ENCODE data around the gene SRL. TPM values are rescaled to one million over a fixed set of nuclear protein-coding genes. Genes with fewer than 3 reads are reported as not detected.

SRL gene
- total RNA-seq, result 100 to 1,000 TPM; 338 to 395 (median 359) TPM
- 255 TPM for polyA plus RNA-seq
- long read RNA-seq, donor 1, full-length matches to known transcripts, result 1,199 of 1,581 reads
- long read RNA-seq, donor 1, partial matches to known transcripts, result 36 of 1,581 reads
- long read RNA-seq, donor 1, other reads (novel, unspliced or antisense), result 346 of 1,581 reads
- long read RNA-seq, donor 2, full-length matches to known transcripts, result 714 of 906 reads
- long read RNA-seq, donor 2, partial matches to known transcripts, result 9 of 906 reads
- long read RNA-seq, donor 2, other reads (novel, unspliced or antisense), result 183 of 906 reads
- long read RNA-seq, donor 3, full-length matches to known transcripts, result 3,499 of 4,526 reads
- long read RNA-seq, donor 3, partial matches to known transcripts, result 229 of 4,526 reads
- long read RNA-seq, donor 3, other reads (novel, unspliced or antisense), result 798 of 4,526 reads
- long read RNA-seq, donor 4, full-length matches to known transcripts, result 706 of 900 reads
- long read RNA-seq, donor 4, partial matches to known transcripts, result 21 of 900 reads
- long read RNA-seq, donor 4, other reads (novel, unspliced or antisense), result 173 of 900 reads

- peak within 1 kb of the TSS; percentile 82 for H3K27ac ChIP-seq (ENCODE audit: low read length)
- DNase-seq (peak in 2 of 3 donors; percentile 65 to 75), ATAC-seq (peak; percentile 20 to 50)
- H3K9me3 ChIP-seq (ENCODE audit: control insufficient read depth, low read length), result no peaks in the 10 kb centered on the region
- H3K4me1 ChIP-seq (ENCODE audit: control insufficient read depth, insufficient read depth, low read length), result no peaks in the 10 kb centered on the region
- intact Hi-C loops (cut with DNase I), result loop anchor here in 2 of 4 donors (5.0 to 10.0 kb wide), 2 partner anchors 35 to 127 kb away; partner anchors contain the start of gene ADCY9 (in 1 of the 2)
- WGBS, result 63% methylated on average over 12 of the region's 12 CpGs
- no peaks in the 10 kb centered on the region for H3K27me3 ChIP-seq (ENCODE audit: control insufficient read depth, insufficient read depth)
- peak within 1 kb of the TSS; percentile 22 for H3K4me3 ChIP-seq (ENCODE audit: low read length)
Measured at GRCh38 chr16:4241928-4242283, at the start of gene SRL. SRL (minus strand) TSS chr16:4242080; CDS start chr16:4242067, 13 bp downstream.

- Histone ChIP-seq H3K27me3 (ENCODE audit: control insufficient read depth, insufficient read depth) (no peaks in the 10 kb centered on the region), H3K9me3 (ENCODE audit: control insufficient read depth, low read length) (no peaks in the 10 kb centered on the region), H3K27ac (ENCODE audit: low read length) (no peak overlapping the region), H3K4me1 (ENCODE audit: control insufficient read depth, insufficient read depth, low read length) (peaks cover 2% of the 10 kb centered on the region), H3K4me3 (ENCODE audit: low read length) (no peak overlapping the region)
- ATAC-seq (no peak), DNase-seq (peak in 1 of 3 donors; percentile 15)
- 79% methylated on average over 8 of the region's 8 CpGs for WGBS
- intact Hi-C loops (cut with DNase I), result loop anchor here in 1 of 4 donors (10.0 kb wide), 1 partner anchor 114 kb away; no protein-coding TSS in a partner anchor
Measured at GRCh38 chr16:4290236-4290830, 48.5 kb upstream of the SRL start.

- Histone ChIP-seq H3K4me3 (ENCODE audit: low read length) (no peak overlapping the region), H3K4me1 (ENCODE audit: control insufficient read depth, insufficient read depth, low read length) (peaks cover 2% of the 10 kb centered on the region), H3K27ac (ENCODE audit: low read length) (no peak overlapping the region), H3K9me3 (ENCODE audit: control insufficient read depth, low read length) (no peaks in the 10 kb centered on the region), H3K27me3 (ENCODE audit: control insufficient read depth, insufficient read depth) (no peaks in the 10 kb centered on the region)
- DNase-seq (peak; percentile 75 to 92 (median 92)), ATAC-seq (peak; percentile 77 to 86)
- WGBS, result 13% methylated on average over 22 of the region's 22 CpGs
- intact Hi-C loops (cut with DNase I), result loop anchor here (2.0 to 10.0 kb wide), 4 partner anchors 40 to 116 kb away; no protein-coding TSS in a partner anchor
Measured at GRCh38 chr16:4288148-4288921, 46.5 kb upstream of the SRL start.

- H3K4me3 ChIP-seq (ENCODE audit: low read length), result no peak overlapping the region
- no peaks in the 10 kb centered on the region for H3K9me3 ChIP-seq (ENCODE audit: control insufficient read depth, low read length)
- intact Hi-C loops (cut with DNase I), result loop anchor here in 3 of 4 donors (5.0 to 10.0 kb wide), 3 partner anchors 47 to 120 kb away; no protein-coding TSS in a partner anchor
- peaks cover 2% of the 10 kb centered on the region for H3K4me1 ChIP-seq (ENCODE audit: control insufficient read depth, insufficient read depth, low read length)
- DNase-seq, result peak in 1 of 3 donors; percentile 37
- no peak overlapping the region for H3K27ac ChIP-seq (ENCODE audit: low read length)
- no peak for ATAC-seq
- 69% methylated on average over 10 of the region's 10 CpGs for WGBS
- H3K27me3 ChIP-seq (ENCODE audit: control insufficient read depth, insufficient read depth), result no peaks in the 10 kb centered on the region
Measured at GRCh38 chr16:4285167-4285566, 43.3 kb upstream of the SRL start.

GRCh38 chr16:4283939-4284338 is 42.1 kb upstream of the SRL start:
- intact Hi-C loops (cut with DNase I), result loop anchor here in 2 of 4 donors (10.0 kb wide), 2 partner anchors 51 to 121 kb away; no protein-coding TSS in a partner anchor
- DNase-seq (peak in 1 of 3 donors; percentile 6), ATAC-seq (no peak)
- no peak overlapping the region for H3K4me3 ChIP-seq (ENCODE audit: low read length)
- H3K9me3 ChIP-seq (ENCODE audit: control insufficient read depth, low read length), result no peaks in the 10 kb centered on the region
- H3K4me1 ChIP-seq (ENCODE audit: control insufficient read depth, insufficient read depth, low read length), result peaks cover 2% of the 10 kb centered on the region
- 87% methylated on average over 2 of the region's 2 CpGs for WGBS
- H3K27me3 ChIP-seq (ENCODE audit: control insufficient read depth, insufficient read depth), result no peaks in the 10 kb centered on the region
- no peak overlapping the region for H3K27ac ChIP-seq (ENCODE audit: low read length)

- 74% methylated on average over 8 of the region's 8 CpGs for WGBS
- intact Hi-C loops (cut with DNase I), result loop anchor here in 2 of 4 donors (10.0 kb wide), 2 partner anchors 51 to 121 kb away; no protein-coding TSS in a partner anchor
- H3K27me3 ChIP-seq (ENCODE audit: control insufficient read depth, insufficient read depth), result no peaks in the 10 kb centered on the region
- DNase-seq (peak in 1 of 3 donors; percentile 42), ATAC-seq (no peak)
- H3K4me1 ChIP-seq (ENCODE audit: control insufficient read depth, insufficient read depth, low read length), result peaks cover under 1% of the 10 kb centered on the region
- H3K27ac ChIP-seq (ENCODE audit: low read length), result no peak overlapping the region
- no peak overlapping the region for H3K4me3 ChIP-seq (ENCODE audit: low read length)
- no peaks in the 10 kb centered on the region for H3K9me3 ChIP-seq (ENCODE audit: control insufficient read depth, low read length)
Measured at GRCh38 chr16:4283441-4283840, 41.6 kb upstream of the SRL start.

- DNase-seq (no peak), ATAC-seq (no peak)
- no peak overlapping the region for H3K4me3 ChIP-seq (ENCODE audit: low read length)
- no peak overlapping the region for H3K27ac ChIP-seq (ENCODE audit: low read length)
- intact Hi-C loops (cut with DNase I), result loop anchor here in 2 of 4 donors (10.0 kb wide), 2 partner anchors 54 to 124 kb away; no protein-coding TSS in a partner anchor
- H3K27me3 ChIP-seq (ENCODE audit: control insufficient read depth, insufficient read depth), result no peaks in the 10 kb centered on the region
- H3K9me3 ChIP-seq (ENCODE audit: control insufficient read depth, low read length), result no peaks in the 10 kb centered on the region
- H3K4me1 ChIP-seq (ENCODE audit: control insufficient read depth, insufficient read depth, low read length), result no peaks in the 10 kb centered on the region
- WGBS, result 96% methylated on average over 2 of the region's 2 CpGs
Measured at GRCh38 chr16:4280625-4281024, 38.7 kb upstream of the SRL start.

GRCh38 chr16:4277987-4278513 is 36.2 kb upstream of the SRL start:
- no peaks in the 10 kb centered on the region for H3K4me1 ChIP-seq (ENCODE audit: control insufficient read depth, insufficient read depth, low read length)
- DNase-seq, result no peak
- no peak overlapping the region for H3K27ac ChIP-seq (ENCODE audit: low read length)
- H3K4me3 ChIP-seq (ENCODE audit: low read length), result no peak overlapping the region
- H3K27me3 ChIP-seq (ENCODE audit: control insufficient read depth, insufficient read depth), result no peaks in the 10 kb centered on the region
- intact Hi-C loops (cut with DNase I), result no loop called here
- H3K9me3 ChIP-seq (ENCODE audit: control insufficient read depth, low read length), result no peaks in the 10 kb centered on the region
- WGBS, result 96% methylated on average over 2 of the region's 2 CpGs
- no peak for ATAC-seq

GRCh38 chr16:4275861-4276260 is 34.0 kb upstream of the SRL start:
- Histone ChIP-seq H3K4me3 (ENCODE audit: low read length) (no peak overlapping the region), H3K27me3 (ENCODE audit: control insufficient read depth, insufficient read depth) (no peaks in the 10 kb centered on the region), H3K4me1 (ENCODE audit: control insufficient read depth, insufficient read depth, low read length) (no peaks in the 10 kb centered on the region), H3K27ac (ENCODE audit: low read length) (no peak overlapping the region), H3K9me3 (ENCODE audit: control insufficient read depth, low read length) (no peaks in the 10 kb centered on the region)
- DNase-seq (peak in 1 of 3 donors; percentile 43), ATAC-seq (no peak)
- intact Hi-C loops (cut with DNase I), result no loop called here
- 86% methylated on average over 6 of the region's 6 CpGs for WGBS

GRCh38 chr16:4273858-4274311 is 32.0 kb upstream of the SRL start:
- WGBS, result 2% methylated on average over 25 of the region's 25 CpGs
- Histone ChIP-seq H3K27ac (ENCODE audit: low read length) (peak overlapping the region; percentile 87), H3K9me3 (ENCODE audit: control insufficient read depth, low read length) (no peaks in the 10 kb centered on the region), H3K4me1 (ENCODE audit: control insufficient read depth, insufficient read depth, low read length) (no peaks in the 10 kb centered on the region), H3K27me3 (ENCODE audit: control insufficient read depth, insufficient read depth) (no peaks in the 10 kb centered on the region), H3K4me3 (ENCODE audit: low read length) (peak overlapping the region; percentile 93)
- intact Hi-C loops (cut with DNase I), result no loop called here
- ATAC-seq, result peak; percentile 61 to 77
- DNase-seq, result peak; percentile 73 to 87 (median 86)
